Measurements from ENCODE around the gene CENPK.
"Not testable (repeated sequence)": the region's sequence is repeated elsewhere in the genome, so short reads cannot be mapped to it uniquely, and the experiment has no call there.

CENPK gene

GRCh38 chr5:65530904-65531303, 32.1 kb downstream of the CENPK start:
- H3K9me3 Mint-ChIP-seq: no peaks in the 10 kb centered on the region
- peaks cover 6% of the 10 kb centered on the region for H3K36me3 Mint-ChIP-seq (ENCODE audit: low read depth)
- no peaks in the 10 kb centered on the region for H3K27me3 Mint-ChIP-seq (ENCODE audit: low read depth)
- TF ChIP-seq CTCF (IDR thresholded peaks at IDR 0.05; ENCODE audit: unreplicated experiment in 3 of 3): no peak
- H3K27ac Mint-ChIP-seq: no peak overlapping the region
- no peaks in the 10 kb centered on the region for H3K4me1 Mint-ChIP-seq
- H3K4me3 Mint-ChIP-seq: no peak overlapping the region

GRCh38 chr5:65525726-65526125, 37.2 kb downstream of the CENPK start:
- Mint-ChIP-seq H3K27ac (no peak overlapping the region), H3K9me3 (no peaks in the 10 kb centered on the region), H3K4me3 (no peak overlapping the region), H3K4me1 (no peaks in the 10 kb centered on the region), H3K36me3 (ENCODE audit: low read depth) (peaks cover 9% of the 10 kb centered on the region), H3K27me3 (ENCODE audit: low read depth) (no peaks in the 10 kb centered on the region)
- TF ChIP-seq CTCF (IDR thresholded peaks at IDR 0.05; ENCODE audit: unreplicated experiment in 3 of 3): no peak

GRCh38 chr5:65512170-65512937, 50.6 kb downstream of the CENPK start:
- Mint-ChIP-seq H3K4me3 (no peak overlapping the region), H3K9me3 (no peaks in the 10 kb centered on the region), H3K27ac (no peak overlapping the region), H3K4me1 (no peaks in the 10 kb centered on the region), H3K36me3 (ENCODE audit: low read depth) (peaks cover 8% of the 10 kb centered on the region), H3K27me3 (ENCODE audit: low read depth) (no peaks in the 10 kb centered on the region)
- no peak for TF ChIP-seq CTCF (IDR thresholded peaks at IDR 0.05; ENCODE audit: unreplicated experiment in 3 of 3)

DNA sequence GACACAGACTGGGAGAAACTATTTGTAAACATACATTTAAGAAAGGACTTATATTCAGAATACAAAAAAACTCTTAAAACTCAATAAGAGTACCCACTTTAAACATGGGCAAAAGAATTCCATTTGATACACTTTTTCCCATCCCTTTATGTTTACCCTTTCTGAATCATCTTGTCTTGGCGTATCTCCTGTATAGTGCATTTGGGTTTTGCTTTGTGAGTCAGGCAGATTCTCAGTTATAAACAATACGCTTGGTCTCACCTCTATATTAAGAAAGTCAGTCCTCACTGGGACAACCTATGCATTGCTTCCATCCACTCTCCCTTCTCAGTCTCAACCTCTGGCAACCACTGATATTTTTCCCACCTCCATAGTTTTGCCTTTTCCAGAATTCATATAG, 54.0 kb downstream of the CENPK start:
- H3K27me3 Mint-ChIP-seq (ENCODE audit: low read depth): no peaks in the 10 kb centered on the region
- H3K9me3 Mint-ChIP-seq: no peaks in the 10 kb centered on the region
- no peaks in the 10 kb centered on the region for H3K4me1 Mint-ChIP-seq

GRCh38 chr5:65506961-65507360, 56.0 kb downstream of the CENPK start:
- Mint-ChIP-seq H3K4me1 (no peaks in the 10 kb centered on the region), H3K27me3 (ENCODE audit: low read depth) (no peaks in the 10 kb centered on the region), H3K27ac (no peak overlapping the region), H3K4me3 (no peak overlapping the region), H3K9me3 (peaks cover 3% of the 10 kb centered on the region), H3K36me3 (ENCODE audit: low read depth) (peaks cover 3% of the 10 kb centered on the region)
- TF ChIP-seq CTCF (IDR thresholded peaks at IDR 0.05; ENCODE audit: unreplicated experiment in 3 of 3): no peak

More for the DNA sequence above, 54.0 kb downstream of the CENPK start:
- Mint-ChIP-seq H3K27ac (no peak overlapping the region), H3K4me3 (no peak overlapping the region), H3K36me3 (ENCODE audit: low read depth) (no peaks in the 10 kb centered on the region)
- no peak for TF ChIP-seq CTCF (IDR thresholded peaks at IDR 0.05; ENCODE audit: unreplicated experiment in 3 of 3)

- no peak overlapping the region for H3K4me3 Mint-ChIP-seq
- no peaks in the 10 kb centered on the region for H3K36me3 Mint-ChIP-seq (ENCODE audit: low read depth)
- H3K9me3 Mint-ChIP-seq: no peaks in the 10 kb centered on the region
- TF ChIP-seq CTCF (IDR thresholded peaks at IDR 0.05; ENCODE audit: unreplicated experiment in 3 of 3): no peak
- H3K27ac Mint-ChIP-seq: no peak overlapping the region
- H3K27me3 Mint-ChIP-seq (ENCODE audit: low read depth): no peaks in the 10 kb centered on the region
- H3K4me1 Mint-ChIP-seq: no peaks in the 10 kb centered on the region
These were observed 73.8 kb downstream of the CENPK start for GRCh38 chr5:65489119-65489518.

GRCh38 chr5:65488038-65488687, 74.8 kb downstream of the CENPK start:
- not testable (repeated sequence) for H3K9me3 Mint-ChIP-seq; H3K4me1 Mint-ChIP-seq; H3K27me3 Mint-ChIP-seq (ENCODE audit: low read depth); H3K4me3 Mint-ChIP-seq; H3K27ac Mint-ChIP-seq; H3K36me3 Mint-ChIP-seq (ENCODE audit: low read depth)

DNA sequence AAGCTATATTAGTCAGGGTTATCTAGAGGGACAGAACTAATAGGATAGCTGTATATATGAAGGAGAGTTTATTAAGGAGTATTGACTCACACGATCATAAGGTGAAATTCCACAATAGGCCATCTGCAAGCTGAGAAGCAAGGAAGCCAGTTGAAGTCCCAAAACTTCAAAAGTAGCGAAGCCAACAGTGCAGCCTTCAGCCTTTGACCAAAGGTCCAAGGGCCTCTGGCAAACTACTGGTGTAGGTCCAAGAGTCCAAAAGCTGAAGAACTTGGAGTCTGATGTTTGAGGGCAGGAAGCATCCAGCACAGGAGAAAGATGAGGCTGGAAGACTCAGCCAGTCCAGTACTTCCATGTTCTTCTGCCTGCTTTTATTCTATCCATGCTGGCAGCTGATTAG, 76.2 kb downstream of the CENPK start:
- H3K27ac Mint-ChIP-seq; H3K9me3 Mint-ChIP-seq; H3K4me1 Mint-ChIP-seq; H3K27me3 Mint-ChIP-seq (ENCODE audit: low read depth); H3K4me3 Mint-ChIP-seq; H3K36me3 Mint-ChIP-seq (ENCODE audit: low read depth): not testable (repeated sequence)

Data from nephron (organoid).